ENCODE measurements around the gene TRAM2. TPM values are rescaled to one million over a fixed set of nuclear protein-coding genes. Genes with fewer than 3 reads are reported as not detected.
A peak's percentile ranks its signal among the peaks of the same experiment; 100 is the strongest.

Gene TRAM2
- total RNA-seq, 2 donors from 2014 or later = 40.0 to 41.8 TPM

DNA sequence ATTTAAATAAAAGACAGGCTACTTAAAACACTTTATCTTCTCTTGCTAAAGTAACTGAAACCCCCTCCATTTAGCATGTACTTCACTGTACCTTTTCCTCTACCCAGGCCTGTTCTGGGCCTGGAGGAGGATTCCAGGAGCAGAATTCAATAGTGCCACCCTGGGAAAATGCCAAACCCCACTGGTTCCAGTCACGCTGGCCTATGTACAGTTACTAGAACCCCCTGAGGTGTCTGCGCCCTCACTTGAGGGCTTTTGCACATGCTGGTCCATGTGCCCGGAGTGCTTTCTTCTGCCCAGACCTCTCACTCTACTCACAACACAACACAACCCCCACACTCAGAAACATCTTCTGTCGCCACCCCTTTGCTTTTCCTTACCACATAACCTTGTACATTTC, 45.5 kb downstream of the TRAM2 start:
- DNase-seq (ENCODE audit: low spot score) (no peak), ATAC-seq (ENCODE audit: insufficient number of reproducible peaks, low FRiP score, low read depth) (no peak)
- peaks cover 0 to 25% of the 10 kb centered on the region in 2 donors for H3K4me1 ChIP-seq (ENCODE audit: control insufficient read depth in 1 of 2, low read depth in 2 of 2)
- peak overlapping the region; percentile 1 to 34 for H3K27ac ChIP-seq
- H3K4me3 ChIP-seq = no peak overlapping the region
- TF ChIP-seq, protein P1, sequence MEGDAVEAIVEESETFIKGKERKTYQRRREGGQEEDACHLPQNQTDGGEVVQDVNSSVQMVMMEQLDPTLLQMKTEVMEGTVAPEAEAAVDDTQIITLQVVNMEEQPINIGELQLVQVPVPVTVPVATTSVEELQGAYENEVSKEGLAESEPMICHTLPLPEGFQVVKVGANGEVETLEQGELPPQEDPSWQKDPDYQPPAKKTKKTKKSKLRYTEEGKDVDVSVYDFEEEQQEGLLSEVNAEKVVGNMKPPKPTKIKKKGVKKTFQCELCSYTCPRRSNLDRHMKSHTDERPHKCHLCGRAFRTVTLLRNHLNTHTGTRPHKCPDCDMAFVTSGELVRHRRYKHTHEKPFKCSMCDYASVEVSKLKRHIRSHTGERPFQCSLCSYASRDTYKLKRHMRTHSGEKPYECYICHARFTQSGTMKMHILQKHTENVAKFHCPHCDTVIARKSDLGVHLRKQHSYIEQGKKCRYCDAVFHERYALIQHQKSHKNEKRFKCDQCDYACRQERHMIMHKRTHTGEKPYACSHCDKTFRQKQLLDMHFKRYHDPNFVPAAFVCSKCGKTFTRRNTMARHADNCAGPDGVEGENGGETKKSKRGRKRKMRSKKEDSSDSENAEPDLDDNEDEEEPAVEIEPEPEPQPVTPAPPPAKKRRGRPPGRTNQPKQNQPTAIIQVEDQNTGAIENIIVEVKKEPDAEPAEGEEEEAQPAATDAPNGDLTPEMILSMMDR (IDR thresholded peaks at IDR 0.05) = no peak
- H3K27me3 ChIP-seq (replicated peaks; ENCODE audit: insufficient read depth) = no peaks in the 10 kb centered on the region
- H3K9me3 ChIP-seq = no peaks in the 10 kb centered on the region
- H3K36me3 ChIP-seq = peaks cover 15% of the 10 kb centered on the region

DNA sequence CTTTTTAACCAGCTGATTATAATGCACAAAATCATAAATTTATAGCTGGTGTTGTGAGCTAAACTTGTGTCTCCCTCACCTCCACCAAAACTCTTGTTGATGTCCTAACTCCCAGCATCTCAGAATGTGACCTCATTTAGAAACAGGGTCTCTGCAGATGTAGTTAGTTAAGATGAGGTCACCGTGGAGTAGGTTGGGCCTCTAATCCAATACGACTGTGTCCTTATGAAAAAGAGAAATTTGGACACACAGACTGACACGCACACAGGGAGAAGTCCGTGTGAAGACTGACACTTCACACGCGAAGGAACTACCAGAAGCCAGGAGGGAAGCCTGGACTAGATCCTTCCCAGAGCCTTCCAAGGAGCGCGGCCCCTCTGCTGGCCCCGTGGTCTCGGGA, 46.5 kb downstream of the TRAM2 start:
- no peak overlapping the region for H3K4me3 ChIP-seq
- H3K9me3 ChIP-seq = no peaks in the 10 kb centered on the region
- no peak for DNase-seq (ENCODE audit: low spot score)
- peaks cover 13% of the 10 kb centered on the region for H3K36me3 ChIP-seq
- H3K4me1 ChIP-seq (ENCODE audit: control insufficient read depth in 1 of 2, low read depth in 2 of 2) = peaks cover 0 to 15% of the 10 kb centered on the region in 2 donors
- TF ChIP-seq, protein P1 (IDR thresholded peaks at IDR 0.05) = no peak
- H3K27ac ChIP-seq = peak overlapping the region in 1 of 2 donors; percentile 15
- ATAC-seq (ENCODE audit: insufficient number of reproducible peaks, low FRiP score, low read depth) = no peak
- H3K27me3 ChIP-seq (replicated peaks; ENCODE audit: insufficient read depth) = no peaks in the 10 kb centered on the region

DNA sequence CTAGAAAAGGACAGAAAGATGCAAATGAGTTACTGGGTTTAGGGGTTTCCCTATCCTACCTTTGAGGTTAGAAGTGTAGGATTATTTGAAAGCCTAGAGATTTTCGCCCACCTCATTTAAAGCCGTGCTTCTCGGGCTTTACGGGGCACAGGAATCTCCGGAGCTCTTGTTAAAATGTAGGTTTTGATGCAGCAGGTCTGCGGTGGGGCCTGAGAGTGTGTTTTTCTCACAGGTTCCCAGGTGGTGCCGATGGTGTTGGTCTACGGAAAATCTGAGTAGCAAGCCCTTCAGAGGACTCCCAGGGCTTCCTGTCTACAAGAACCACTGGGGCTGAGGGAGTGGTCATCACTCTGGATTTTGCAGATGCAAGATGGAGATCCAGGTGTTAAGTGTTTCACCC, 47.5 kb downstream of the TRAM2 start:
- Histone ChIP-seq H3K27ac (no peak overlapping the region), H3K4me3 (no peak overlapping the region), H3K27me3 (replicated peaks; ENCODE audit: insufficient read depth) (no peaks in the 10 kb centered on the region), H3K9me3 (no peaks in the 10 kb centered on the region), H3K36me3 (peaks cover 3% of the 10 kb centered on the region), H3K4me1 (ENCODE audit: control insufficient read depth in 1 of 2, low read depth in 2 of 2) (peaks cover 0 to 16% of the 10 kb centered on the region in 2 donors)
- DNase-seq (ENCODE audit: low spot score) (no peak), ATAC-seq (ENCODE audit: insufficient number of reproducible peaks, low FRiP score, low read depth) (no peak)
- TF ChIP-seq, protein P1 (IDR thresholded peaks at IDR 0.05) = no peak

DNA sequence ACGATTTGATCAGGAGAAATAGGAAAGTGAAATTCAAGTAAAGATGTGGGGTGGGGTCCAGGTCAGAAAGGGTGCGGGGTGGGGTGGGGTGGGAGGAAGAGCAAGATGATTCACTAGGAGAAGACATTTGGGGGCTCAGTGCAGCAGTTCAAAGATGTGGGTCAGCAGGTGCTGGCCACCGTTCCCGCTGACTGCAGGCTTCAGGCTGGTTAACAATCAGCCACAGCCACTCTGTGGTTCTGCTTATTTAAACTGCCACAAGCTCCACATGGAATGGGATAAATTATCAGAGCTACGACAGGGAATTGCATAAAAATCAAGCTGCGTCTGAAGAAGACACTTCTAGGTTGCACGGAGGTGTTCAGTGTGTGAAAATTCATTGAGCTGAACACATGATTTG, 49.4 kb downstream of the TRAM2 start:
- H3K27ac ChIP-seq = no peak overlapping the region

DNA sequence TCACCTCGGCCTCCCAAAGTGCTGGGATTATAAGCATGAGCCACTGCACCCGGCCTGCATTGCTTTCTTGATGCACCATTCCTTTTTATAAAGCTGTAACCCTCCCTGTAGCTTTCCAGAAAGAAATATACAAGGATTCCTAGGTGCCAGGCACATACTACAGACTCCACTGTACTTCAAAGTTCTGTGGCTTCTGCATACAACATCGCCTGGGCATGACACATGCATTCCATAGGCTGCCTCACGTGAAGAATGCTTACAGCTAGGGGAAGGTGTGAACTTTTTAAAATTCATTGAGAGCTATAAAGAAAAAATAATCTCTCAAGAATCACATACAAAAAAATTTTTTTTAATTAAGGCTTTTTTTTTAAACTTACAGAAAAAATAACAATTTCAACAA, 50.2 kb downstream of the TRAM2 start:
- H3K36me3 ChIP-seq = no peaks in the 10 kb centered on the region
- H3K27me3 ChIP-seq (replicated peaks; ENCODE audit: insufficient read depth) = no peaks in the 10 kb centered on the region
- DNase-seq (ENCODE audit: low spot score) (no peak), ATAC-seq (ENCODE audit: insufficient number of reproducible peaks, low FRiP score, low read depth) (no peak)
- H3K4me3 ChIP-seq = no peak overlapping the region
- H3K27ac ChIP-seq = no peak overlapping the region
- TF ChIP-seq, protein P1 (IDR thresholded peaks at IDR 0.05) = no peak
- H3K4me1 ChIP-seq (ENCODE audit: control insufficient read depth in 1 of 2, low read depth in 2 of 2) = peaks cover 11 to 40% of the 10 kb centered on the region in 2 donors
- H3K9me3 ChIP-seq = no peaks in the 10 kb centered on the region

More for the DNA sequence above, 49.4 kb downstream of the TRAM2 start:
- TF ChIP-seq, protein P1 (IDR thresholded peaks at IDR 0.05) = no peak
- Histone ChIP-seq H3K4me1 (ENCODE audit: control insufficient read depth in 1 of 2, low read depth in 2 of 2) (peaks cover 10 to 33% of the 10 kb centered on the region in 2 donors), H3K9me3 (no peaks in the 10 kb centered on the region), H3K4me3 (no peak overlapping the region), H3K27me3 (replicated peaks; ENCODE audit: insufficient read depth) (no peaks in the 10 kb centered on the region), H3K36me3 (no peaks in the 10 kb centered on the region)
- DNase-seq (ENCODE audit: low spot score) (no peak), ATAC-seq (ENCODE audit: insufficient number of reproducible peaks, low FRiP score, low read depth) (no peak)
